HG02588 (cell line): ENCODE measurements around the gene AMFR.

Experiments used
- ATAC-seq: cut with Tn5 transposase; IDR thresholded peaks from one replicate; pipeline ENCODE4 v1.9.1; 2021; ENCODE audit warnings: mild to moderate bottlenecking, moderate library complexity; ENCODE audit not compliant: unreplicated experiment

AMFR gene

GRCh38 chr16:56336071-56336688, 89.2 kb downstream of the AMFR start:
- no peak for ATAC-seq

GRCh38 chr16:56334761-56335160, 90.6 kb downstream of the AMFR start:
- ATAC-seq, result no peak

- ATAC-seq, result no peak
Observed at GRCh38 chr16:56332464-56333079, 92.8 kb downstream of the AMFR start.

GRCh38 chr16:56331915-56332314, 93.4 kb downstream of the AMFR start:
- no peak for ATAC-seq

GRCh38 chr16:56331399-56331798, 93.9 kb downstream of the AMFR start:
- ATAC-seq, result no peak

- no peak for ATAC-seq
Observed at GRCh38 chr16:56330476-56330875, 94.9 kb downstream of the AMFR start.

- ATAC-seq, result no peak
Observed at GRCh38 chr16:56329887-56330286, 95.5 kb downstream of the AMFR start.

GRCh38 chr16:56328276-56329022, 96.9 kb downstream of the AMFR start:
- ATAC-seq, result no peak

- no peak for ATAC-seq
Observed at GRCh38 chr16:56327929-56328258, 97.5 kb downstream of the AMFR start.

GRCh38 chr16:56327071-56327928, 98.0 kb downstream of the AMFR start:
- no peak for ATAC-seq

GRCh38 chr16:56325956-56326355, 99.4 kb downstream of the AMFR start:
- ATAC-seq, result no peak

- no peak for ATAC-seq
Observed at GRCh38 chr16:56324406-56324805, 100.9 kb downstream of the AMFR start.

GRCh38 chr16:56321571-56321970, 103.8 kb downstream of the AMFR start:
- ATAC-seq, result no peak

GRCh38 chr16:56320811-56321558, 104.4 kb downstream of the AMFR start:
- no peak for ATAC-seq

GRCh38 chr16:56320056-56320455, 105.3 kb downstream of the AMFR start:
- ATAC-seq, result no peak

- ATAC-seq, result no peak
Observed at GRCh38 chr16:56319376-56319775, 106.0 kb downstream of the AMFR start.

GRCh38 chr16:56318827-56319140, 106.6 kb downstream of the AMFR start:
- no peak for ATAC-seq

GRCh38 chr16:56317998-56318826, 107.1 kb downstream of the AMFR start:
- peak; percentile 82 for ATAC-seq

- no peak for ATAC-seq
Observed at GRCh38 chr16:56316545-56316944, 108.8 kb downstream of the AMFR start.

- no peak for ATAC-seq
Observed at GRCh38 chr16:56315955-56316354, 109.4 kb downstream of the AMFR start.
